Heart right ventricle (tissue), 16 donors: ENCODE measurements around the gene APEX1. TPM values are rescaled to one million over a fixed set of nuclear protein-coding genes. Genes with fewer than 3 reads are reported as not detected.
"Not testable (repeated sequence)": the region's sequence is repeated elsewhere in the genome, so short reads cannot be mapped to it uniquely, and the experiment has no call there.

ENCODE experiments used
- ATAC-seq, 8 donors: fragments of 200-7000 bp; cut with Tn5 transposase; one replicate each; pipeline ENCODE4 v1.9.1; 2020; ENCODE audit warnings: mild to moderate bottlenecking in 8 of 8, moderate library complexity in 8 of 8, moderate number of reproducible peaks in 1 of 8
- DNase-seq, 2 donors: peaks; one replicate each; pipeline ENCODE4 v3.0.0-alpha.2; 2020
- H3K27ac ChIP-seq, 10 donors: fragments of 200-600 bp; sonication (generic) in 2 of 10; one replicate each; pipeline versions ENCODE4 v1.5.0 to v1.8.0; 2020 to 2022; ENCODE audit warnings: mild to moderate bottlenecking in 3 of 10
- H3K27me3 ChIP-seq, 7 donors: fragments of 200-600 bp; one replicate each; pipeline ENCODE4 v1.8.0; 2021 to 2022; ENCODE audit warnings: mild to moderate bottlenecking in 2 of 7
- H3K36me3 ChIP-seq, 9 donors: fragments of 200-600 bp; sonication (generic) in 1 of 9; one replicate each; pipeline versions ENCODE4 v1.5.0 to v1.8.0; 2020 to 2022; ENCODE audit warnings: mild to moderate bottlenecking in 2 of 9
- H3K4me1 ChIP-seq, 9 donors: fragments of 200-600 bp; sonication (generic) in 1 of 9; one replicate each; pipeline versions ENCODE4 v1.5.0 to v1.8.0; 2020 to 2022; ENCODE audit warnings: mild to moderate bottlenecking in 4 of 9
- H3K4me3 ChIP-seq, 10 donors: fragments of 200-600 bp; sonication (generic) in 2 of 10; one replicate each; pipeline versions ENCODE4 v1.5.0 to v1.8.0; 2020 to 2022; ENCODE audit warnings: mild to moderate bottlenecking in 7 of 10, moderate library complexity in 2 of 10
- H3K9me3 ChIP-seq, 11 donors: fragments of 200-600 bp in 10 of 11; sonication (generic) in 2 of 11; one replicate each; pipeline versions ENCODE4 v1.5.0 to v1.8.0; 2013 to 2022; ENCODE audit warnings: mild to moderate bottlenecking in 2 of 11, control low read depth in 1 of 11, moderate library complexity in 1 of 11
- WGBS, 2 donors: extraction: QIAGEN DNeasy Blood & Tissue Kit; methylation state at CpG; one replicate each; pipeline ENCODE4 v1.1.7; 2013; ENCODE audit warnings: inconsistent platforms in 1 of 2; 5-methylcytosine and 5-hydroxymethylcytosine counted together
- intact Hi-C, 10 donors: fragments of 100-400 bp; cut with DNase I; formaldehyde crosslinking; loops; one replicate each; pipeline versions ENCODE4 v1.11.1 to v1.14.2; 2022
- polyA plus RNA-seq, 2 donors: library from polyadenylated mRNA; stranded (reverse); fragments of 200-250 nt; gene quantifications; one replicate each; pipeline ENCODE4 v1.2.3, GENCODE V29; 2013
- total RNA-seq, 10 donors: library from RNA; stranded (reverse); fragmentation: NEBNext Ultra II Directional in 3 of 10; extraction: Animal tissue kit (Norgen Biotek cat#: 25700) in 3 of 10; gene quantifications; one replicate each; pipeline versions ENCODE4 v1.2.1 to v1.2.4, GENCODE V29; 2021 to 2023
- TF ChIP-seq, protein P1 (sequence below), 9 donors: fragments of 200-600 bp; sonication (generic) in 2 of 9; IDR thresholded peaks; one replicate each; pipeline versions ENCODE4 v1.5.0 to v1.8.0; 2021 to 2022; ENCODE audit warnings: antibody characterized with exemption in 9 of 9, mild to moderate bottlenecking in 5 of 9, moderate library complexity in 1 of 9
- donor health status: Arrhythmogenic right ventricular cardiomyopathy.
- donor health status: ischemic (EF 13 %, LVEDD 7.1; RV severe dilation, severe dysfunction).
- donor health status: healthy with polysubstance abuse.
- donor health status: DM: no; HTN: yes; CAD: no.
- donor health status: DM: no; HTN: no; CAD: no.
- donor health status: ischemic (EF 25% LVEDD 6.9; RV normal size, moderate dysfunction).
- donor health status: ischemic (EF 25% LVEDD 5.7; RV mildly dilated, moderate dysfunction).
- donor health status: healthy.
- donor health status: DM: yes; HTN: yes; CAD: no.
- donor health status: Ischemic cardiomyopathy.
- donor health status: ischemic (EF 35%, LVEDD 5.7; RV mildly dilated, moderate dysfunction).
- donor health status: nonischemic (EF 11% LVEDD 7.7; RV severe dilation, severe dysfunction).
- donor health status: DM: yes; HTN: yes; CAD: no.
- donor health status: PGD.
- donor health status: ischemic (EF 29% LVEDD 5.4; RV normal size, mild dysfunction).
- donor health status: nonischemic (EF 23%, LVEDD 6.1; RV moderate dilation, normal function).

Gene APEX1
- total and polyA plus RNA-seq, 12 donors, result 57.1 to 103 (median 70.6) TPM

DNA sequence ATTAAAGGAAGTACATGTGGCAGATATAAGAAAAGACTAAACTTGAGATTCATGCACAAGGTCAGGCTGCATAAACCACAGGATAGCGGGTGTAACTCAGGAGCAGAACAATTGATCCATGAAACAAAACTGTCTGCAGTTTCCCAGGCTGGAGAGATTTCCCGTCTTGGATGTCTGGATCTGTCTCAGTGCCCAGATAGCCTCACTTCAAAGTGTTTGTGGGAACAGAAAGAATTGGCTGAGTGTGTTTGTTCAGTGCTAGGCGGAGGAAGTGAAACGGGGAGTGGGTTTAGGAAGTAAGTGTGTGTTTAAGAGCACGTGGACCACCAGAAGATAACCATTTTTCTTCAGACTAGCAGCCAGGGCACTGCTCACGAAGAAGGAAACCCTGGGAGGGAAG lies 48.9 kb downstream of the APEX1 start:
- TF ChIP-seq, protein P1, sequence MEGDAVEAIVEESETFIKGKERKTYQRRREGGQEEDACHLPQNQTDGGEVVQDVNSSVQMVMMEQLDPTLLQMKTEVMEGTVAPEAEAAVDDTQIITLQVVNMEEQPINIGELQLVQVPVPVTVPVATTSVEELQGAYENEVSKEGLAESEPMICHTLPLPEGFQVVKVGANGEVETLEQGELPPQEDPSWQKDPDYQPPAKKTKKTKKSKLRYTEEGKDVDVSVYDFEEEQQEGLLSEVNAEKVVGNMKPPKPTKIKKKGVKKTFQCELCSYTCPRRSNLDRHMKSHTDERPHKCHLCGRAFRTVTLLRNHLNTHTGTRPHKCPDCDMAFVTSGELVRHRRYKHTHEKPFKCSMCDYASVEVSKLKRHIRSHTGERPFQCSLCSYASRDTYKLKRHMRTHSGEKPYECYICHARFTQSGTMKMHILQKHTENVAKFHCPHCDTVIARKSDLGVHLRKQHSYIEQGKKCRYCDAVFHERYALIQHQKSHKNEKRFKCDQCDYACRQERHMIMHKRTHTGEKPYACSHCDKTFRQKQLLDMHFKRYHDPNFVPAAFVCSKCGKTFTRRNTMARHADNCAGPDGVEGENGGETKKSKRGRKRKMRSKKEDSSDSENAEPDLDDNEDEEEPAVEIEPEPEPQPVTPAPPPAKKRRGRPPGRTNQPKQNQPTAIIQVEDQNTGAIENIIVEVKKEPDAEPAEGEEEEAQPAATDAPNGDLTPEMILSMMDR (IDR thresholded peaks at IDR 0.05), result no peak
- H3K27ac ChIP-seq, result peak overlapping the region in 5 of 10 donors; percentile 16 to 64 (median 41)
- DNase-seq, result no peak
- peak in 4 of 8 donors; percentile 7 to 35 (median 29) for ATAC-seq
- H3K4me1 ChIP-seq, result peaks cover 0 to 16% (median 4%) of the 10 kb centered on the region in 9 donors
- intact Hi-C loops, result no loop called here
- no peaks in the 10 kb centered on the region for H3K9me3 ChIP-seq
- no peaks in the 10 kb centered on the region for H3K36me3 ChIP-seq
- H3K4me3 ChIP-seq, result no peak overlapping the region
- WGBS, 2 donors, result 47 to 54% methylated on average over 6 of the region's 6 CpGs
- no peaks in the 10 kb centered on the region for H3K27me3 ChIP-seq

DNA sequence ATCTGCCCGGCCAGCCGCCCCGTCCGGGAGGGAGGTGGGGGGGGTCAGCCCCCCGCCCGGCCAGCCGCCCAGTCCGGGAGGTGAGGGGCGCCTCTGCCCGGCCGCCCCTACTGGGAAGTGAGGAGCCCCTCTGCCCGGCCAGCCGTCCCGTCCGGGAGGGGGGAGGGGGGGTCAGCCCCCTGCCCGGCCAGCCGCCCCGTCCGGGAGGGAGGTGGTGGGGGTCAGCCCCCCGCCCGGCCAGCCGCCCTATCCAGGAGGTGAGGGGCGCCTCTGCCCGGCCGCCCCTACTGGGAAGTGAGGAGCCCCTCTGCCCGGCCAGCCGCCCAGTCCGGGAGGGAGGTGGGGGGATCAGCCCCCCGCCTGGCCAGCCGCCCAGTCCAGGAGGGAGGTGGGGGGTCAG lies 51.2 kb downstream of the APEX1 start:
- H3K27ac ChIP-seq, ATAC-seq, H3K27me3 ChIP-seq, H3K4me3 ChIP-seq, DNase-seq, H3K9me3 ChIP-seq, intact Hi-C loops, H3K4me1 ChIP-seq, H3K36me3 ChIP-seq: not testable (repeated sequence)
- WGBS, 2 donors, result 98% methylated on average over 17 of the region's 30 CpGs; no CpG with 5 or more reads in 1 of the 2 donors

DNA sequence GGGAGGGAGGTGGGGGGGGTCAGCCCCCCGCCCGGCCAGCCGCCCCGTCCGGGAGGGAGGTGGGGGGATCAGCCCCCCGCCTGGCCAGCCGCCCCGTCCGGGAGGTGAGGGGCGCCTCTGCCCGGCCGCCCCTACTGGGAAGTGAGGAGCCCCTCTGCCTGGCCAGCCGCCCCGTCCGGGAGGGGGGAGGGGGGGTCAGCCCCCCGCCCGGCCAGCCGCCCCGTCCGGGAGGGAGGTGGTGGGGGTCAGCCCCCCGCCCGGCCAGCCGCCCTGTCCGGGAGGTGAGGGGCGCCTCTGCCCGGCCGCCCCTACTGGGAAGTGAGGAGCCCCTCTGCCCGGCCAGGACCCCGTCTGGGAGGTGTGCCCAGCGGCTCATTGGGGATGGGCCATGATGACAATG lies 51.7 kb downstream of the APEX1 start:
- DNase-seq, H3K4me1 ChIP-seq, intact Hi-C loops, H3K4me3 ChIP-seq, H3K27ac ChIP-seq, H3K36me3 ChIP-seq, H3K27me3 ChIP-seq, H3K9me3 ChIP-seq, ATAC-seq: not testable (repeated sequence)
- WGBS, 2 donors, result no CpG with 5 or more reads among the region's 30 CpGs

Other genes starting within 250 kb of the APEX1 start
- gene OR11H6, start 231.5 kb upstream of the APEX1 start, total RNA-seq, result not detected
- gene OR11H6, start 231.5 kb upstream of the APEX1 start, polyA plus RNA-seq, result not detected
- not detected for gene OR11H7, start 226.2 kb upstream of the APEX1 start, total RNA-seq
- gene OR11H7, start 226.2 kb upstream of the APEX1 start, polyA plus RNA-seq, result not detected
- not detected for gene OR11H4, start 215.9 kb upstream of the APEX1 start, total RNA-seq
- not detected for gene OR11H4, start 215.9 kb upstream of the APEX1 start, polyA plus RNA-seq
- 10 to 100 TPM in 7 of 10 donors, 1 to 10 TPM in 3; 6.3 to 14.0 (median 11.3) TPM for gene TTC5, start 149.3 kb upstream of the APEX1 start, total RNA-seq
- 1 to 10 TPM; 3.2 to 4.9 TPM for gene TTC5, start 149.3 kb upstream of the APEX1 start, polyA plus RNA-seq
- 10 to 100 TPM; 35.7 to 69.9 (median 56.0) TPM for gene CCNB1IP1, start 121.9 kb upstream of the APEX1 start, total RNA-seq
- 100 to 1,000 TPM; 105 to 126 TPM for gene CCNB1IP1, start 121.9 kb upstream of the APEX1 start, polyA plus RNA-seq
- 10 to 100 TPM; 13.6 to 18.4 (median 16.0) TPM for gene PARP2, start 111.6 kb upstream of the APEX1 start, total RNA-seq
- gene PARP2, start 111.6 kb upstream of the APEX1 start, polyA plus RNA-seq, result 10 to 100 TPM; 13.5 to 19.5 TPM
- 10 to 100 TPM in 4 of 10 donors, 1 to 10 TPM in 6; 6.9 to 17.8 (median 8.6) TPM for gene TEP1, start 41.7 kb upstream of the APEX1 start, total RNA-seq
- gene TEP1, start 41.7 kb upstream of the APEX1 start, polyA plus RNA-seq, result 10 to 100 TPM in 1 of 2 donors, 1 to 10 TPM in 1; 5.6 to 16.0 TPM
- gene KLHL33, start 19.1 kb upstream of the APEX1 start, total RNA-seq, result 1 to 10 TPM in 2 of 10 donors, under 1 TPM in 8; 0.15 to 1.4 (median 0.40) TPM
- 1 to 10 TPM in 1 of 2 donors, under 1 TPM in 1; 0.13 to 1.2 TPM for gene KLHL33, start 19.1 kb upstream of the APEX1 start, polyA plus RNA-seq
- 10 to 100 TPM; 17.6 to 25.3 (median 21.8) TPM for gene OSGEP, start 414 bp upstream of the APEX1 start, total RNA-seq
- 10 to 100 TPM; 32.3 to 37.6 TPM for gene OSGEP, start 414 bp upstream of the APEX1 start, polyA plus RNA-seq
- gene PIP4P1, start 6.2 kb downstream of the APEX1 start, total RNA-seq, result 10 to 100 TPM; 15.5 to 25.3 (median 18.7) TPM
- gene PIP4P1, start 6.2 kb downstream of the APEX1 start, polyA plus RNA-seq, result 10 to 100 TPM; 18.7 to 31.9 TPM
- 10 to 100 TPM in 4 of 10 donors, 1 to 10 TPM in 6; 5.0 to 33.7 (median 7.8) TPM for gene PNP, start 14.2 kb downstream of the APEX1 start, total RNA-seq
- gene PNP, start 14.2 kb downstream of the APEX1 start, polyA plus RNA-seq, result 10 to 100 TPM in 1 of 2 donors, 1 to 10 TPM in 1; 8.6 to 30.2 TPM
- gene RNASE10, start 50.3 kb downstream of the APEX1 start, total RNA-seq, result under 1 TPM in 8 of 10 donors, not detected in 2; 0.24 to 0.56 (median 0.32) TPM
- under 1 TPM in 1 of 2 donors, not detected in 1; 0.07 TPM for gene RNASE10, start 50.3 kb downstream of the APEX1 start, polyA plus RNA-seq
- gene RNASE9, start 105.8 kb downstream of the APEX1 start, total RNA-seq, result not detected
- gene RNASE9, start 105.8 kb downstream of the APEX1 start, polyA plus RNA-seq, result not detected
- gene RNASE11, start 132.8 kb downstream of the APEX1 start, total RNA-seq, result not detected
- not detected for gene RNASE11, start 132.8 kb downstream of the APEX1 start, polyA plus RNA-seq
- not detected for gene RNASE12, start 136.2 kb downstream of the APEX1 start, total RNA-seq
- gene RNASE12, start 136.2 kb downstream of the APEX1 start, polyA plus RNA-seq, result not detected
- not detected for gene OR6S1, start 186.5 kb downstream of the APEX1 start, total RNA-seq
- not detected for gene OR6S1, start 186.5 kb downstream of the APEX1 start, polyA plus RNA-seq
- 10 to 100 TPM in 2 of 10 donors, 1 to 10 TPM in 8; 2.3 to 13.6 (median 4.4) TPM for gene RNASE4, start 229.3 kb downstream of the APEX1 start, total RNA-seq
- gene RNASE4, start 229.3 kb downstream of the APEX1 start, polyA plus RNA-seq, result 10 to 100 TPM; 11.2 to 16.2 TPM
- 1 to 10 TPM in 9 of 10 donors, under 1 TPM in 1; 0.79 to 4.1 (median 2.2) TPM for gene ANG, start 233.5 kb downstream of the APEX1 start, total RNA-seq
- gene ANG, start 233.5 kb downstream of the APEX1 start, polyA plus RNA-seq, result 1 to 10 TPM; 5.4 to 7.0 TPM